GM23338 (cell line): Measurements from ENCODE around the gene OPRL1. TPM values are rescaled to one million over a fixed set of nuclear protein-coding genes. Genes with fewer than 3 reads are reported as not detected.

Experiments
- ATAC-seq: fragments of 200-7000 bp; cut with Tn5 transposase; 3 replicates; pipeline ENCODE4 v1.9.1; 2020
- DNase-seq: peaks from one replicate; pipeline ENCODE4 v3.0.0-alpha.2; 2015; ENCODE audit warnings: low spot score
- H2AFZ ChIP-seq: fragments of 200-600 bp; sonication (generic); 2 replicates; pipeline ENCODE4 v1.8.0; 2016; ENCODE audit warnings: antibody characterized with exemption, mild to moderate bottlenecking, moderate library complexity
- H3F3A ChIP-seq: fragments of 200-600 bp; sonication (generic); replicated peaks from 2 replicates; pipeline ENCODE4 v1.8.0; 2017; ENCODE audit warnings: antibody characterized with exemption, mixed run types, low read depth
- H3K27ac ChIP-seq: fragments of 200-600 bp; sonication (generic); 2 replicates; pipeline ENCODE4 v1.6.1; 2016; ENCODE audit warnings: low read depth
- H3K27me3 ChIP-seq: fragments of 200-600 bp; sonication (generic); 2 replicates; pipeline ENCODE4 v1.8.0; 2016; ENCODE audit warnings: mild to moderate bottlenecking, mixed run types, moderate library complexity; ENCODE audit not compliant: insufficient read depth
- H3K36me3 ChIP-seq: fragments of 200-600 bp; sonication (generic); 2 replicates; pipeline ENCODE4 v1.8.0; 2016; ENCODE audit warnings: mild to moderate bottlenecking; ENCODE audit not compliant: insufficient read depth
- H3K4me1 ChIP-seq: fragments of 200-600 bp; sonication (generic); 2 replicates; pipeline ENCODE4 v1.8.0; 2016; ENCODE audit warnings: mild to moderate bottlenecking, moderate library complexity; ENCODE audit not compliant: insufficient read depth
- H3K4me2 ChIP-seq: fragments of 200-600 bp; sonication (generic); 2 replicates; pipeline ENCODE4 v1.7.1; 2017; ENCODE audit warnings: mixed run types
- H3K4me3 ChIP-seq: fragments of 200-600 bp; sonication (generic); 2 replicates; pipeline ENCODE4 v1.6.1; 2016; ENCODE audit warnings: mixed run types
- H3K79me2 ChIP-seq: fragments of 200-600 bp; sonication (generic); replicated peaks from 2 replicates; pipeline ENCODE4 v1.8.0; 2017; ENCODE audit warnings: mild to moderate bottlenecking; ENCODE audit not compliant: insufficient read depth
- H3K9me2 ChIP-seq: fragments of 200-600 bp; sonication (generic); 2 replicates; pipeline ENCODE4 v1.8.0; 2017; ENCODE audit not compliant: insufficient read depth
- H4K20me1 ChIP-seq: fragments of 200-600 bp; sonication (generic); replicated peaks from 2 replicates; pipeline ENCODE4 v1.8.0; 2017; ENCODE audit warnings: mild to moderate bottlenecking; ENCODE audit not compliant: insufficient read depth
- H3K27ac Mint-ChIP-seq: 2 replicates; pipeline ENCODE4 v1.8.0; 2020; ENCODE audit warnings: inconsistent platforms, mild to moderate bottlenecking, moderate library complexity, mixed read lengths
- H3K27me3 Mint-ChIP-seq: 3 replicates; pipeline ENCODE4 v1.8.0; 2022; ENCODE audit warnings: low read depth, mild to moderate bottlenecking, moderate library complexity, mixed read lengths, inconsistent platforms; ENCODE audit not compliant: insufficient read depth, poor library complexity
- H3K36me3 Mint-ChIP-seq: 3 replicates; pipeline ENCODE4 v1.8.0; 2021; ENCODE audit warnings: low read depth, mild to moderate bottlenecking, inconsistent platforms, moderate library complexity, mixed read lengths
- H3K4me1 Mint-ChIP-seq: 3 replicates; pipeline ENCODE4 v1.8.0; 2020; ENCODE audit warnings: mild to moderate bottlenecking, inconsistent platforms, mixed read lengths
- H3K4me3 Mint-ChIP-seq: 3 replicates; pipeline ENCODE4 v1.8.0; 2021; ENCODE audit warnings: moderate library complexity, mild to moderate bottlenecking, inconsistent platforms, mixed read lengths
- H3K9me3 Mint-ChIP-seq: 3 replicates; pipeline ENCODE4 v1.8.0; 2020; ENCODE audit warnings: moderate library complexity, mild to moderate bottlenecking, inconsistent platforms, mixed read lengths
- CREB1 ChIP-seq: fragments of 250-450 bp; sonication (Bioruptor Pico); IDR thresholded peaks from 2 replicates; pipeline ENCODE4 v1.5.0; 2020; ENCODE audit warnings: low read depth, mild to moderate bottlenecking, moderate library complexity
- CTCF ChIP-seq, 2 experiments: fragments of 200-600 bp in 1 of 2; sonication (generic) in 1 of 2; conservative IDR thresholded peaks; 2 replicates each; pipeline versions ENCODE4 v1.5.1 to v1.6.1; 2016 to 2017; ENCODE audit warnings: antibody characterized with exemption in 2 of 2, low read depth in 2 of 2, mild to moderate bottlenecking in 2 of 2, moderate library complexity in 1 of 2
- ETS1 ChIP-seq: IDR thresholded peaks from 2 replicates; pipeline ENCODE4 v1.6.1; 2016; ENCODE audit warnings: antibody characterized with exemption
- EZH2 ChIP-seq: fragments of 200-600 bp; sonication (generic); IDR thresholded peaks from one replicate; pipeline ENCODE4 v1.8.0; 2017; ENCODE audit warnings: antibody characterized with exemption, mild to moderate bottlenecking, low read depth; ENCODE audit not compliant: unreplicated experiment
- EZH2phosphoT487 ChIP-seq: fragments of 200-600 bp; sonication (generic); IDR thresholded peaks from one replicate; pipeline ENCODE4 v1.8.1; 2018; ENCODE audit warnings: antibody characterized with exemption; ENCODE audit not compliant: unreplicated experiment
- JUNB ChIP-seq: IDR thresholded peaks from one replicate; pipeline ENCODE4 v1.6.1; 2016; ENCODE audit warnings: antibody characterized with exemption; ENCODE audit not compliant: unreplicated experiment
- NANOG ChIP-seq: IDR thresholded peaks from 2 replicates; pipeline ENCODE4 v1.6.1; 2016; ENCODE audit warnings: antibody characterized with exemption, borderline replicate concordance
- POLR2AphosphoS5 ChIP-seq: IDR thresholded peaks from 2 replicates; pipeline ENCODE4 v1.6.1; 2016; ENCODE audit warnings: antibody characterized with exemption, low read depth
- REST ChIP-seq: IDR thresholded peaks from one replicate; pipeline ENCODE4 v1.6.1; 2018; ENCODE audit warnings: antibody characterized with exemption; ENCODE audit not compliant: unreplicated experiment
- STAT1 ChIP-seq: IDR thresholded peaks from one replicate; pipeline ENCODE4 v1.6.1; 2016; ENCODE audit warnings: antibody characterized with exemption; ENCODE audit not compliant: unreplicated experiment
- ZNF114 ChIP-seq: fragments of 250-450 bp; sonication (Bioruptor Pico); IDR thresholded peaks from 2 replicates; pipeline ENCODE4 v1.5.0; 2020; ENCODE audit warnings: mild to moderate bottlenecking, moderate library complexity
- ZNF331 ChIP-seq: fragments of 250-450 bp; sonication (Bioruptor Pico); IDR thresholded peaks from 2 replicates; pipeline ENCODE4 v1.5.0; 2020; ENCODE audit warnings: low read depth, mild to moderate bottlenecking, moderate library complexity
- polyA plus RNA-seq: library from polyadenylated mRNA; unstranded; fragments of >200 nt; fragmentation: Nextera tagmentation; extraction: Ambion mirVana; gene quantifications from 2 replicates; pipeline ENCODE4 v1.2.1, GENCODE V29; 2016
- total RNA-seq: library from RNA; depleted of rRNA; stranded (reverse); fragments of >200 nt; shearing (Covaris generic); gene quantifications from 2 replicates; pipeline ENCODE4 v1.2.3, GENCODE V29; 2014
- TF ChIP-seq, protein P1 (sequence below): fragments of 250-450 bp; sonication (Bioruptor Pico); IDR thresholded peaks from 2 replicates; pipeline ENCODE4 v1.5.0; 2020; ENCODE audit warnings: mild to moderate bottlenecking, moderate library complexity

The OPRL1 gene
- total and polyA plus RNA-seq, 2 experiments from 2014 or later: 0.27 to 1.1 TPM

- no peaks in the 10 kb centered on the region for H3K27me3 ChIP-seq
- H4K20me1 ChIP-seq: no peaks in the 10 kb centered on the region
- TF ChIP-seq ETS1 (no peak), REST (no peak), EZH2 (no peak), EZH2phosphoT487 (no peak), ZNF114 (CRISPR knock-in tag) (no peak), STAT1 (no peak), CREB1 (no peak), POLR2AphosphoS5 (no peak), NANOG (no peak), ZNF331 (CRISPR knock-in tag) (no peak), CTCF (conservative IDR thresholded peaks at IDR 0.05; ENCODE audit: low read depth in 2 of 2) (no peak), JUNB (no peak)
- TF ChIP-seq, protein P1, sequence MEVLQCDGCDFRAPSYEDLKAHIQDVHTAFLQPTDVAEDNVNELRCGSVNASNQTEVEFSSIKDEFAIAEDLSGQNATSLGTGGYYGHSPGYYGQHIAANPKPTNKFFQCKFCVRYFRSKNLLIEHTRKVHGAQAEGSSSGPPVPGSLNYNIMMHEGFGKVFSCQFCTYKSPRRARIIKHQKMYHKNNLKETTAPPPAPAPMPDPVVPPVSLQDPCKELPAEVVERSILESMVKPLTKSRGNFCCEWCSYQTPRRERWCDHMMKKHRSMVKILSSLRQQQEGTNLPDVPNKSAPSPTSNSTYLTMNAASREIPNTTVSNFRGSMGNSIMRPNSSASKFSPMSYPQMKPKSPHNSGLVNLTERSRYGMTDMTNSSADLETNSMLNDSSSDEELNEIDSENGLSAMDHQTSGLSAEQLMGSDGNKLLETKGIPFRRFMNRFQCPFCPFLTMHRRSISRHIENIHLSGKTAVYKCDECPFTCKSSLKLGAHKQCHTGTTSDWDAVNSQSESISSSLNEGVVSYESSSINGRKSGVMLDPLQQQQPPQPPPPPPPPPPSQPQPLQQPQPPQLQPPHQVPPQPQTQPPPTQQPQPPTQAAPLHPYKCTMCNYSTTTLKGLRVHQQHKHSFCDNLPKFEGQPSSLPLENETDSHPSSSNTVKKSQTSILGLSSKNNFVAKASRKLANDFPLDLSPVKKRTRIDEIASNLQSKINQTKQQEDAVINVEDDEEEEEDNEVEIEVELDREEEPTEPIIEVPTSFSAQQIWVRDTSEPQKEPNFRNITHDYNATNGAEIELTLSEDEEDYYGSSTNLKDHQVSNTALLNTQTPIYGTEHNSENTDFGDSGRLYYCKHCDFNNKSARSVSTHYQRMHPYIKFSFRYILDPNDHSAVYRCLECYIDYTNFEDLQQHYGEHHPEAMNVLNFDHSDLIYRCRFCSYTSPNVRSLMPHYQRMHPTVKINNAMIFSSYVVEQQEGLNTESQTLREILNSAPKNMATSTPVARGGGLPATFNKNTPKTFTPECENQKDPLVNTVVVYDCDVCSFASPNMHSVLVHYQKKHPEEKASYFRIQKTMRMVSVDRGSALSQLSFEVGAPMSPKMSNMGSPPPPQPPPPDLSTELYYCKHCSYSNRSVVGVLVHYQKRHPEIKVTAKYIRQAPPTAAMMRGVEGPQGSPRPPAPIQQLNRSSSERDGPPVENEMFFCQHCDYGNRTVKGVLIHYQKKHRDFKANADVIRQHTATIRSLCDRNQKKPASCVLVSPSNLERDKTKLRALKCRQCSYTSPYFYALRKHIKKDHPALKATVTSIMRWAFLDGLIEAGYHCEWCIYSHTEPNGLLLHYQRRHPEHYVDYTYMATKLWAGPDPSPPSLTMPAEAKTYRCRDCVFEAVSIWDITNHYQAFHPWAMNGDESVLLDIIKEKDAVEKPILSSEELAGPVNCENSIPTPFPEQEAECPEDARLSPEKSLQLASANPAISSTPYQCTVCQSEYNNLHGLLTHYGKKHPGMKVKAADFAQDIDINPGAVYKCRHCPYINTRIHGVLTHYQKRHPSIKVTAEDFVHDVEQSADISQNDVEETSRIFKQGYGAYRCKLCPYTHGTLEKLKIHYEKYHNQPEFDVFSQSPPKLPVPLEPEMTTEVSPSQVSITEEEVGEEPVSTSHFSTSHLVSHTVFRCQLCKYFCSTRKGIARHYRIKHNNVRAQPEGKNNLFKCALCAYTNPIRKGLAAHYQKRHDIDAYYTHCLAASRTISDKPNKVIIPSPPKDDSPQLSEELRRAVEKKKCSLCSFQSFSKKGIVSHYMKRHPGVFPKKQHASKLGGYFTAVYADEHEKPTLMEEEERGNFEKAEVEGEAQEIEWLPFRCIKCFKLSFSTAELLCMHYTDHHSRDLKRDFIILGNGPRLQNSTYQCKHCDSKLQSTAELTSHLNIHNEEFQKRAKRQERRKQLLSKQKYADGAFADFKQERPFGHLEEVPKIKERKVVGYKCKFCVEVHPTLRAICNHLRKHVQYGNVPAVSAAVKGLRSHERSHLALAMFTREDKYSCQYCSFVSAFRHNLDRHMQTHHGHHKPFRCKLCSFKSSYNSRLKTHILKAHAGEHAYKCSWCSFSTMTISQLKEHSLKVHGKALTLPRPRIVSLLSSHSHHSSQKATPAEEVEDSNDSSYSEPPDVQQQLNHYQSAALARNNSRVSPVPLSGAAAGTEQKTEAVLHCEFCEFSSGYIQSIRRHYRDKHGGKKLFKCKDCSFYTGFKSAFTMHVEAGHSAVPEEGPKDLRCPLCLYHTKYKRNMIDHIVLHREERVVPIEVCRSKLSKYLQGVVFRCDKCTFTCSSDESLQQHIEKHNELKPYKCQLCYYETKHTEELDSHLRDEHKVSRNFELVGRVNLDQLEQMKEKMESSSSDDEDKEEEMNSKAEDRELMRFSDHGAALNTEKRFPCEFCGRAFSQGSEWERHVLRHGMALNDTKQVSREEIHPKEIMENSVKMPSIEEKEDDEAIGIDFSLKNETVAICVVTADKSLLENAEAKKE: no peak
- no peaks in the 10 kb centered on the region for H3K79me2 ChIP-seq
- DNase-seq: no peak
- H3K4me1 ChIP-seq: no peaks in the 10 kb centered on the region; the same call in 1 of the 2 replicates
- no peak overlapping the region for H3K4me2 ChIP-seq
- Mint-ChIP-seq H3K4me1 (peaks cover 4% of the 10 kb centered on the region; the same call in 2 of the 3 replicates), H3K4me3 (no peak overlapping the region), H3K27ac (no peak overlapping the region), H3K27me3 (peaks cover 11% of the 10 kb centered on the region), H3K36me3 (no peaks in the 10 kb centered on the region), H3K9me3 (peaks cover 7% of the 10 kb centered on the region)
- no peaks in the 10 kb centered on the region for H3F3A ChIP-seq
- ATAC-seq: no peak
- H3K4me3 ChIP-seq: no peak overlapping the region
- H2AFZ ChIP-seq: no peak overlapping the region
- H3K27ac ChIP-seq: no peak overlapping the region
- H3K36me3 ChIP-seq: no peaks in the 10 kb centered on the region
- no peaks in the 10 kb centered on the region for H3K9me2 ChIP-seq
These were observed 41.7 kb downstream of the OPRL1 start for GRCh38 chr20:64121586-64121985.
